HG03439 (cell line): ENCODE results near the gene AVP.

ENCODE experiments used
- ATAC-seq: cut with Tn5 transposase; IDR thresholded peaks from one replicate; pipeline ENCODE4 v1.9.1; 2021; ENCODE audit warnings: mild to moderate bottlenecking, moderate library complexity; ENCODE audit not compliant: unreplicated experiment

The AVP gene

GRCh38 chr20:3047486-3048419 is 36.8 kb downstream of the AVP start:
- no peak for ATAC-seq

GRCh38 chr20:3046677-3047462 is 37.7 kb downstream of the AVP start:
- peak; percentile 1 for ATAC-seq

GRCh38 chr20:3045816-3046676 is 38.5 kb downstream of the AVP start, which contains the start of gene MRPS26:
Gene MRPS26, plus strand, starts transcription at chr20:3046052. Its CDS starts 17 bp downstream, at chr20:3046069.
- peak; percentile 89 for ATAC-seq

- ATAC-seq: peak; percentile 48
Measured at GRCh38 chr20:3045042-3045815, 39.3 kb downstream of the AVP start.

GRCh38 chr20:3044336-3044965 is 40.1 kb downstream of the AVP start:
- ATAC-seq: no peak

- ATAC-seq: no peak
Measured at GRCh38 chr20:3043322-3043721, 41.2 kb downstream of the AVP start, which contains the start of gene GNRH2. Gene GNRH2, plus strand, starts transcription at chr20:3043622. Its CDS starts 793 bp downstream, at chr20:3044415.

- no peak for ATAC-seq
Measured at GRCh38 chr20:3042625-3043024, 41.9 kb downstream of the AVP start.

GRCh38 chr20:3041854-3042409 is 42.6 kb downstream of the AVP start:
- ATAC-seq: no peak

GRCh38 chr20:3040086-3040485 is 44.4 kb downstream of the AVP start:
- no peak for ATAC-seq

GRCh38 chr20:3039426-3039825 is 45.1 kb downstream of the AVP start:
- no peak for ATAC-seq

GRCh38 chr20:3038454-3038853 is 46.1 kb downstream of the AVP start:
- ATAC-seq: no peak

GRCh38 chr20:3037654-3038053 is 46.9 kb downstream of the AVP start:
- no peak for ATAC-seq

- ATAC-seq: no peak
Measured at GRCh38 chr20:3032624-3033023, 51.9 kb downstream of the AVP start.
